NB4 (cell line): Measurements from ENCODE around the gene PDE6G.
"Not testable (repeated sequence)": the region's sequence is repeated elsewhere in the genome, so short reads cannot be mapped to it uniquely, and the experiment has no call there.

Source experiments
- DNase-seq: peaks from one replicate; pipeline ENCODE4 v3.0.0; 2010; ENCODE audit warnings: low read depth
- H3K4me3 ChIP-seq: one replicate; pipeline ENCODE4 v1.5.1; 2011; ENCODE audit warnings: mild to moderate bottlenecking, low read depth, low read length, moderate library complexity
- CTCF ChIP-seq: IDR thresholded peaks from one replicate; pipeline ENCODE4 v1.5.1; 2012; ENCODE audit warnings: low read depth, low read length
- MAX ChIP-seq: IDR thresholded peaks from 2 replicates; pipeline ENCODE4 v1.6.1; 2011; ENCODE audit warnings: low read depth, low read length
- MYC ChIP-seq: IDR thresholded peaks from 2 replicates; pipeline ENCODE4 v1.6.1; 2011; ENCODE audit warnings: low read depth, low read length
- POLR2A ChIP-seq: IDR thresholded peaks from 2 replicates; pipeline ENCODE4 v1.6.1; 2011; ENCODE audit warnings: mild to moderate bottlenecking; ENCODE audit not compliant: insufficient read length; ENCODE audit errors: extremely low read depth

The PDE6G gene

GRCh38 chr17:81676906-81677305, 20.6 kb upstream of the PDE6G start:
- H3K4me3 ChIP-seq: no peak overlapping the region
- TF ChIP-seq CTCF (no peak), POLR2A (no peak), MAX (no peak), MYC (no peak)
- DNase-seq: no peak

- peak; percentile 52 for DNase-seq
- H3K4me3 ChIP-seq: not testable (repeated sequence)
Observed at GRCh38 chr17:81675515-81676221, 19.3 kb upstream of the PDE6G start.

- TF ChIP-seq MAX (no peak), POLR2A (no peak), MYC (no peak)
- no peak overlapping the region for H3K4me3 ChIP-seq
- no peak for DNase-seq
Observed at GRCh38 chr17:81673561-81674258, 17.4 kb upstream of the PDE6G start.

GRCh38 chr17:81672954-81673353, 16.6 kb upstream of the PDE6G start:
- no peak for DNase-seq
- TF ChIP-seq CTCF: no peak
- TF ChIP-seq POLR2A: no peak
- TF ChIP-seq MAX: no peak

GRCh38 chr17:81672504-81672903, 16.2 kb upstream of the PDE6G start:
- H3K4me3 ChIP-seq: no peak overlapping the region
- no peak for DNase-seq

More at GRCh38 chr17:81672954-81673353, 16.6 kb upstream of the PDE6G start:
- no peak overlapping the region for H3K4me3 ChIP-seq

GRCh38 chr17:81667754-81668153, 11.4 kb upstream of the PDE6G start:
- peak; percentile 62 for DNase-seq
- no peak for TF ChIP-seq MAX
- peak; percentile 11 for TF ChIP-seq CTCF
- no peak for TF ChIP-seq POLR2A
- peak overlapping the region; percentile 53 for H3K4me3 ChIP-seq

More at GRCh38 chr17:81672504-81672903, 16.2 kb upstream of the PDE6G start:
- TF ChIP-seq CTCF (no peak), POLR2A (no peak), MAX (no peak)
